Esophagus (tissue), 2 donors: ENCODE measurements around the gene MAP2K5. TPM values are rescaled to one million over a fixed set of nuclear protein-coding genes. Genes with fewer than 3 reads are reported as not detected.
A peak's percentile ranks its signal among the peaks of the same experiment; 100 is the strongest.

Experiments
- H3K27ac ChIP-seq, 2 donors: one replicate each; pipeline ENCODE4 v1.5.1; 2013; ENCODE audit warnings: low read depth in 2 of 2, mild to moderate bottlenecking in 2 of 2, inconsistent platforms in 1 of 2, low read length in 1 of 2, moderate library complexity in 1 of 2
- H3K27me3 ChIP-seq, 2 donors: one replicate each; pipeline ENCODE4 v1.6.1; 2013; ENCODE audit warnings: low read length in 2 of 2, control low read depth in 1 of 2, mild to moderate bottlenecking in 1 of 2; ENCODE audit not compliant: insufficient read depth in 2 of 2, control insufficient read depth in 1 of 2
- H3K36me3 ChIP-seq, 2 donors: one replicate each; pipeline ENCODE4 v1.6.1; 2013; ENCODE audit warnings: low read length in 1 of 2; ENCODE audit not compliant: control insufficient read depth in 2 of 2, insufficient read depth in 2 of 2
- H3K4me1 ChIP-seq, 2 donors: one replicate each; pipeline ENCODE4 v1.6.1; 2013; ENCODE audit warnings: low read length in 1 of 2; ENCODE audit not compliant: control insufficient read depth in 2 of 2, insufficient read depth in 2 of 2
- H3K4me3 ChIP-seq, 2 donors: one replicate each; pipeline ENCODE4 v1.5.1; 2013; ENCODE audit warnings: low read length in 2 of 2, mild to moderate bottlenecking in 2 of 2, low read depth in 1 of 2, moderate library complexity in 1 of 2
- H3K9me3 ChIP-seq, 2 donors: one replicate each; pipeline ENCODE4 v1.6.1; 2013; ENCODE audit warnings: mild to moderate bottlenecking in 2 of 2, low read depth in 1 of 2, low read length in 1 of 2, moderate library complexity in 1 of 2; ENCODE audit not compliant: control insufficient read depth in 2 of 2, insufficient read depth in 1 of 2
- WGBS, 2 donors: extraction: QIAGEN DNeasy Blood & Tissue Kit; methylation state at CpG; one replicate each; pipeline ENCODE4 v1.1.7; 2013; 5-methylcytosine and 5-hydroxymethylcytosine counted together
- polyA plus RNA-seq, 2 donors: library from polyadenylated mRNA; stranded (reverse); fragments of 200-250 nt; gene quantifications; one replicate each; pipeline ENCODE4 v1.2.3, GENCODE V29; 2013
- donor health status: healthy with polysubstance abuse.
- donor health status: Bipolar disorder and iron deficiency.

Gene MAP2K5
- polyA plus RNA-seq, 2 donors: 3.2 to 5.0 TPM

GRCh38 chr15:67824976-67825880 is 282.7 kb downstream of the MAP2K5 start, which contains the start of gene SKOR1:
Gene SKOR1 (plus strand): TSS chr15:67825509. CDS start chr15:67825603, 94 bp downstream.
- no peaks in the 10 kb centered on the region for H3K36me3 ChIP-seq
- no peak within 1 kb of the TSS for H3K27ac ChIP-seq
- peaks cover 3 to 10% of the 10 kb centered on the region in 2 donors for H3K9me3 ChIP-seq
- peak within 1 kb of the TSS in 1 of 2 donors; percentile 29 for H3K4me3 ChIP-seq
- WGBS, 2 donors: 2 to 3% methylated on average over 50 to 58 of the region's 58 CpGs
- H3K27me3 ChIP-seq: peaks cover 29 to 72% of the 10 kb centered on the region in 2 donors
- peaks cover 33 to 41% of the 10 kb centered on the region in 2 donors for H3K4me1 ChIP-seq

GRCh38 chr15:67825881-67826716 is 283.6 kb downstream of the MAP2K5 start:
- WGBS, 2 donors: 9 to 11% methylated on average over 77 of the region's 77 CpGs
- Histone ChIP-seq H3K4me3 (peak overlapping the region in 1 of 2 donors; percentile 29), H3K27me3 (peaks cover 35 to 76% of the 10 kb centered on the region in 2 donors), H3K4me1 (peaks cover 33 to 41% of the 10 kb centered on the region in 2 donors), H3K9me3 (peaks cover 3 to 8% of the 10 kb centered on the region in 2 donors), H3K36me3 (no peaks in the 10 kb centered on the region), H3K27ac (no peak overlapping the region)

DNA sequence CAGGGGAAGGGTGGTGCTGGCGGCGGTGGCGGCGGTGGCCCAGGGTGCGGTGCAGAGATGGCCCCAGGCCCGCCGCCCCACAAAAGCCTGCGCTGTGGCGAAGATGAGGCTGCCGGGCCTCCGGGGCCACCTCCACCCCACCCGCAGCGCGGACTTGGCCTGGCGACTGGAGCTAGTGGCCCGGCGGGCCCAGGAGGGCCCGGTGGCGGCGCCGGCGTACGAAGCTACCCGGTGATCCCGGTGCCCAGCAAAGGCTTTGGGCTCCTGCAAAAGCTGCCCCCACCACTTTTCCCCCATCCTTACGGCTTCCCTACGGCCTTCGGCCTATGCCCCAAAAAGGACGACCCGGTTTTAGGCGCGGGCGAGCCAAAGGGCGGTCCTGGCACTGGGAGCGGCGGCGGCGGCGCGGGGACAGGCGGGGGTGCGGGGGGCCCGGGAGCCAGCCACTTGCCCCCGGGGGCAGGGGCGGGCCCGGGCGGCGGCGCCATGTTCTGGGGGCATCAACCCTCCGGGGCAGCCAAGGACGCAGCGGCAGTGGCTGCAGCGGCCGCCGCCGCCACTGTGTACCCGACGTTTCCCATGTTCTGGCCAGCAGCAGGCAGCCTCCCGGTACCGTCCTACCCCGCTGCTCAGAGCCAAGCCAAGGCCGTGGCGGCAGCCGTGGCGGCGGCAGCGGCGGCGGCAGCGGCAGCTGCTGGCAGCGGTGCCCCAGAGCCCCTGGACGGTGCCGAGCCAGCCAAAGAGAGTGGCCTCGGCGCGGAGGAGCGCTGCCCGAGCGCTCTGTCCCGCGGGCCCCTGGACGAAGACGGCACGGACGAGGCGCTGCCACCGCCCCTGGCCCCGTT is 284.4 kb downstream of the MAP2K5 start:
- peaks cover 33 to 41% of the 10 kb centered on the region in 2 donors for H3K4me1 ChIP-seq
- H3K36me3 ChIP-seq: no peaks in the 10 kb centered on the region
- peaks cover 3 to 8% of the 10 kb centered on the region in 2 donors for H3K9me3 ChIP-seq
- WGBS, 2 donors: 6% methylated on average over 61 to 88 of the region's 88 CpGs
- no peak overlapping the region for H3K27ac ChIP-seq
- H3K4me3 ChIP-seq: peak overlapping the region in 1 of 2 donors; percentile 43
- H3K27me3 ChIP-seq: peaks cover 31 to 74% of the 10 kb centered on the region in 2 donors

DNA sequence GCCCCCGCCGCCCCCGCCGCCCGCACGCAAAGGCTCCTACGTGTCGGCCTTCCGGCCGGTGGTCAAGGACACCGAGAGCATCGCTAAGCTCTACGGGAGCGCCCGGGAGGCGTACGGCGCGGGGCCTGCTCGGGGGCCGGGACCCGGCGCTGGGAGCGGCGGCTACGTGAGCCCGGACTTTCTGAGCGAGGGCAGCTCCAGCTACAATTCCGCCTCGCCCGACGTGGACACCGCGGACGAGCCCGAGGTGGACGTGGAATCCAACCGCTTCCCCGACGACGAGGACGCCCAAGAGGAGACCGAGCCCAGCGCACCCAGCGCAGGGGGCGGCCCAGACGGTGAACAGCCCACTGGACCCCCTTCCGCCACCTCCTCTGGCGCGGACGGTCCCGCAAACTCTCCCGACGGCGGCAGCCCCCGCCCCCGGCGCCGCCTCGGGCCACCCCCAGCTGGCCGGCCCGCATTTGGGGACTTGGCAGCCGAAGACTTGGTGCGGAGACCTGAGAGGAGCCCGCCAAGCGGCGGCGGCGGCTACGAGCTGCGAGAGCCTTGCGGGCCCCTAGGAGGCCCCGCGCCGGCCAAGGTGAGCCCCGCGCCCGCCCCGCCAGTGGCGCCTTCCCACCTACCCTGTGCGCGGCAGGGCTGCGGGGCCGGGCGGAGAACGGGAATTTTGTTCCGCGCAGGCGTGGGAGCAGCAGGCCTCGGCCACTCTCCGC is 285.2 kb downstream of the MAP2K5 start:
- H3K9me3 ChIP-seq: peaks cover 3 to 8% of the 10 kb centered on the region in 2 donors
- peak overlapping the region in 1 of 2 donors; percentile 43 for H3K4me3 ChIP-seq
- H3K4me1 ChIP-seq: peaks cover 31 to 38% of the 10 kb centered on the region in 2 donors
- WGBS, 2 donors: 4 to 6% methylated on average over 85 to 91 of the region's 91 CpGs
- peaks cover 29 to 67% of the 10 kb centered on the region in 2 donors for H3K27me3 ChIP-seq
- H3K27ac ChIP-seq: no peak overlapping the region
- no peaks in the 10 kb centered on the region for H3K36me3 ChIP-seq

DNA sequence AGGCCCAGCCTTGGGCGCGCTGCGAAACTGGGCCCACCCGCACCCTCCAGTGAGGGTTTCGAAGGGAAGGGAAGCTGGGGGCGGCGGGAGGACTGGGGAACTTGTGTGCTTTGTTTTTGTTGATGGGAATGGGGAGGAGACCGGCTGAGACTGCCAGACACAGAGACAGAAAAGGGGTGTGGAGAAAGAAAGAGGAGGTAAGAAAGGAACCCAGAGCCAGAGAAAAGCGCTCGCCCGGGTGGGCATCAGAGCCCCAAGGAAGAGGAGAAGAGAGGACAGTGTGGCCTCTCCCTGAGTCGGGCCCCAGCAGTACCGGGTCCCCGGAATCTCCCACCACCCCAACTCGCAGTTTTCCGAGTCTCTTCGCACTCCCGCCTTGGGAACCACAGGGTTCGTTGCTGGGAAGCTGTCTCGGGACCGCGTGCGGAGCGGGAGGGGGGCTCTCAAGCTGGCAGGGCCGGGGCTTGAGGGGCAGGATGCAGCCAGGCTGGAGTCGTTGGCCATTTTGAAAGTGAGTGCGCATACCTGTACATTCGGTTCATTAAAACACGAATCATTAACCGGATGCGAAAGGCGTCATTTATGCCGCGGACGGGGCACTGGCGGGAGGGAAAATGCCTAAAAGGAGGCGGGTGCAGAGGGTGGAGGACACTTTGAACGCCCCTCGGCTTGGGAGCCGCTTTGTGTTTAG is 285.9 kb downstream of the MAP2K5 start:
- no peaks in the 10 kb centered on the region for H3K36me3 ChIP-seq
- peaks cover 24 to 62% of the 10 kb centered on the region in 2 donors for H3K27me3 ChIP-seq
- peak overlapping the region; percentile 26 to 43 for H3K4me3 ChIP-seq
- peaks cover 3 to 8% of the 10 kb centered on the region in 2 donors for H3K9me3 ChIP-seq
- H3K27ac ChIP-seq: no peak overlapping the region
- peaks cover 24 to 39% of the 10 kb centered on the region in 2 donors for H3K4me1 ChIP-seq
- WGBS, 2 donors: 5 to 7% methylated on average over 39 to 40 of the region's 40 CpGs

GRCh38 chr15:67828969-67829646 is 286.6 kb downstream of the MAP2K5 start:
- peaks cover 24 to 57% of the 10 kb centered on the region in 2 donors for H3K27me3 ChIP-seq
- peaks cover 27 to 37% of the 10 kb centered on the region in 2 donors for H3K4me1 ChIP-seq
- H3K4me3 ChIP-seq: peak overlapping the region in 1 of 2 donors; percentile 43
- no peaks in the 10 kb centered on the region for H3K36me3 ChIP-seq
- no peak overlapping the region for H3K27ac ChIP-seq
- peaks cover 3 to 8% of the 10 kb centered on the region in 2 donors for H3K9me3 ChIP-seq
- WGBS, 2 donors: 6 to 7% methylated on average over 49 to 54 of the region's 54 CpGs

DNA sequence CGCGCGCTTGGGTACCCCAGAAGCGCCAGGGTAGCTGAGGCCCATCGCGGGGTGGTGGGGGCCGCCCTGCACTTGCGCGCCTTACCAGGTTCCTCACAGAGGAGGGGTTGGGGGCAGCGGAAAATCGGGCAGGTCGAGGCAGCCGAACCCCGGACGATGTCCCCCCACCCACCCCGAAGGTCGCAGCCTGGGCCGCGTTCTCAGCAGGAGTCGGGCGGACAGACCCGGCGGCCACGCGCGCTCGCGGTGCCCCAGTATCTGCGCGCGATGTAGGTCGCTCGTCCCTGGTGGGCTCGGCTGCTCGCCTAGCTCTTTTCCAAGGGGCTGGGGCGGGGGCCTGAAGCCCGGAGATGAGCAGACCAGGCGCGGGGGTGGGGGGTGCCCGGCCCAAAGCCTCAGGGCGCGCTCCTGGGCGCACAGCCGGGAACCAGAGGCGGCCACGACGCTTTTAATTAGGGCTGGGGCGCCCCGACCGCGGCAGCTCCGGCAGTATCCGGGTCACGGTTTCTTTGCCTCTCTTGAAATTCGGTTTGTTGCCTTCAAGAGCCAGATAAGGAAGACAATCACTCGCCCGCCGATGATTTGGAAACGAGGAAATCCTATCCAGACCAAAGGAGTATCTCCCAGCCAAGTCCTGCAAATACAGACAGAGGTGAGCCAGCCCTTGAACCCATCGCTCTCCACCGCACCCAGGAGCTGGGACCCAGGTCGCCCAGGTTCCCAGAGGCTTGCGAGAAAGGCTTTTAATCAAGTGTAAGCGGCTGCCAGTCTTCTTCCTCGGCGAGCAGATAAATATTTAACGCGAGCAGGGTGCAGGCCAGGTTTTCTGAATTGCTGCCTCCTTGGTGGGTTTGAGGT is 287.4 kb downstream of the MAP2K5 start:
- WGBS, 2 donors: 20 to 21% methylated on average over 67 to 68 of the region's 68 CpGs
- Histone ChIP-seq H3K27ac (no peak overlapping the region), H3K36me3 (no peaks in the 10 kb centered on the region), H3K4me1 (peaks cover 32 to 41% of the 10 kb centered on the region in 2 donors), H3K27me3 (peaks cover 24 to 52% of the 10 kb centered on the region in 2 donors), H3K4me3 (peak overlapping the region in 1 of 2 donors; percentile 43), H3K9me3 (peaks cover 3 to 8% of the 10 kb centered on the region in 2 donors)
